ENCODE data around the gene ITM2C.

Gene ITM2C

DNA sequence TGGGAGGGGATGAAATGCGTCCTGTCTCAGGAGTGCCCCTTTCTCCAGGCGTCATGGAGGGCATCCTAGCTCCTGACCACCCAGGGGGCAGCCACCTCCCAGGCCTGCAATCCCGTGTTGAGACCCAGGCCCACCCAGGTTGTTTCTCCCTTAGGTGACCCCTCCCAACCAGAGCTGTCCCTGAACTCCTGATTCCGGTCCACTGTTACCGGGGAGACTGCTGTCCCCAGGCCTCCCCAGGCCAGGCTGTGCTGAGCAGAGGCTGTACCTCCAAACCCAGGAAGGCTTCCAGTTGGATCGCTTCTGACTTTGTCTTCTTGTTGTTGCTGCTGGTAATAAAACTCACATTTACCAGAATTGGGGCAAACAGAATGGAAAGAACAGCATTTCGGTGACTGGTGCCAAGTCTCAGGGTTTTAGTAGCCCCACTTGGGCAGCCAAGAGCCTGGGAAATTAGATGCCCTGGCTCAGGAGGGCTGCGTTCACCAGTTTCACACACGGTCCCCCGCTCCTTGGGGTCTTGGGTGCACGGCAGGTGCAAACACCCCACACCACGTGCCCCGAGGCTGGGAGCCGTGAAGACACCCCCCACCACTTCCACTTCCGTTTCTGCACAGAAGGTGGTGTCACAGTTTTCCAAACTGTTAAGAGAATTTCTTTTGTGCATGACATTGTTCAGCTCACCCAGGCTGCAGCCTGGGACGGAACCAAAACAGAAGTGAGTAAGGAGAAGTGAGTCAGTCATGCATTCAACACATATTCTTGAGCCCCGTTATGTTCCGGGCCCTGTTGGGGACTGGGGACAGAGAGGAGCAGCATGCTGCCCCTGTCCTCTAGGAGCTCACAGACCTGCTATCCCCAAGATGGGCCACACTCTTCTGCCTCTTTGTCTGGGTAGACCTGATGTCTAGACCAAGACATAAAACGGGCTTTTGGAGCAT is 29.4 kb downstream of the ITM2C start:
- no peak for DNase-seq

DNA sequence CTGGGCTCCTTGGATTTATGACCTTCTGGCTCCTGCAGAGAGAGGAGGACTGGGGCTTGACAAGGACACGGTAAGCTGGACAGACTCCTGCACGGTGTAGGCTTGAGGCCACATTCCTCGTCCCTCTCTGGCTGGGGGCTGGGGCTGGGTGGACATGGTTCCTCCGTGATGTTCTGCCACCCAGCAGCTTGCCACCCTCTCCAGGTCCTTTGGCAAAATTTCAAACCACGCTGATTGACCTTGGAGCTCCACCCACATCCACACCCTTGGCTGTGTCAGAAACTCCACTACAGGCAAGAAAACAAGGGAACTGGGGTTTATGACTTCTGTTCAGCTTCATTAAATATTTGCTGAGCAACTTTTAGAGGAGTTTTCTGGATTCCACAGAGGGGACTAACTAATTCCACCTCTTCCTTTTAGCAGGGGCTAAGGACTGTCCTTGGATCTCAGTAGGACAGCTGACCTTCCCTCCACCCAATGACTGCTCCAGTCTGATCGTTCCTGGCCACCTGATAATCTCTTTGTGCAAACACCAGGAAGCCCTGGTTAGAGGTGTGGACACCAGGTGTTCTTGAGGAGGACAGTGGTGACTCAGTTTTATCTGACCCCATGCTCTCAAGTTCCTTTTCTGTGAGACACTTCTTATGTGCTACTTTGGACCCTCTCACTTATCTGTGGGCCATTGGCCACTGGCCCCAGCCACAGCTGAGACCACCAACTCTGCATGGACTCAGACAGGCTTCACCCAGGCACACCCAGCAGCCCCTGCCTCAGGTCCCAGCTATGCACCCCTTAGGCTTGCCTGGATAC is 31.0 kb downstream of the ITM2C start:
- DNase-seq = no peak

DNA sequence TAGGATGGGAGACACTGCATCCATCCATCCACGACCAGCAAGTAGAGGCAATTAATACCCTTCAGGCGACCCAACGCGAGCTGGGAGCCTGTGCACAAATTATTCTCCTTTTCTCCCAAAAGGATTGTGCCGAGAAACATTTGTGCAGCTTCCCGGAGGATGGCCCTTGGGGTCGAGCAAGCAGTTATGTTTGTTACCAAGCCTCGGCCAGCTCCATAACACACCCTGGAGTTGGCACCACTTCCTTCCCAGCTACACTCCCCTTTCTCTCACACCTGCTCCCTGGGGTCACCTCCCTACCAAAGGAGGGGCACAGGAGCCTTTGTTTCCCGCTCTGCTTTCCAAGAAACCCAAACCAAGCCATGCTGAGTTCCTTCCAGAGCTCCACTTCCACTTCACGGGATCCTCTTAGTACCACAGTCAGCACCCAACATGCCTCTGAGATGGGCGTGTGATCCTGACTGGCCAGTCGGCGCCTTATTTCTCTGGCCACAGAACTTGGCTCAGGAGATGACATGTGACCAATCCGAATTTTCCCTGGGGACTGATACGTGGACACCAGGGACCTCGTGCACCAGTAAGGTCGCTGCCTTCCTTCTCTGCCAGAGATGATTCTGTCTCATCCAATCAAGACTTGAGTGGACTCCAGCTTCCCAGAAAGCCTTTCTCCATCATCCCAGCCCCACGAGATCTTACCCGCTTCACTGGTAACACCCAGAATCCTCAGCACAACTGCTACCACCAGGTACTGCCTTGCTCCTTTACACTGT is 31.8 kb downstream of the ITM2C start:
- no peak for DNase-seq

DNA sequence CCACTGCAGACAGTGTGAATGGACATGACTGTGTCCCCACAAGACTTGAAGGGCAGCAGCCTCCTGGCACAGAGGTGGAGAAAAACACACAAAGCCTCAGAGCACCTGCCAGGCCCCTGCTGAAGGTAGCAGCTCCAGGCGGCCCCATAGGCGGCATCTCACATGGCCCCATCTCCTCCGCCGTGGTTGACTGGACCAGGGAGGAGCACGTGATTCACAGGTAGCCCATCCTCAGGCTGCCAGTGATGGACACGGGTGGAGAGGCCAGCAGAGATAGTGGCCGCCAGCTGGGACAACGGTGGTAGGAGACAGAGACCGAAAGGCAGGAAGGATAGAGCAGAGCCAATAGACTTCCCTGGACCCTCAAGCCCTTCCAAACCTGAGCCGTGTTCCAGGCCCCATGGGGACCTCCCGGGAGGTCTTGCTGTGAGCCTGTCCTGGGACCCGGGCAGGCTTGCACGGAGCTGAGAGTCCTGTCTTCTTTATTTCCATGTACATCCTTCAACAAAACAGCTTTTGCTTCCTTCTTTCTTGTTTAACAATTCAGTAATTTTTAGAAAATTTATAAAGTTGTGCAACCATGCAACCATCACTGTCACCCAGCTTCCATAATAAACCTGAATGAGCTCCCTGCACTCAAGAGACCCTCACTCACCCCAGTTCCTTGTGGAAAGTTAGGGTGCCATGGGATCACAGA is 33.4 kb downstream of the ITM2C start:
- DNase-seq = no peak

DNA sequence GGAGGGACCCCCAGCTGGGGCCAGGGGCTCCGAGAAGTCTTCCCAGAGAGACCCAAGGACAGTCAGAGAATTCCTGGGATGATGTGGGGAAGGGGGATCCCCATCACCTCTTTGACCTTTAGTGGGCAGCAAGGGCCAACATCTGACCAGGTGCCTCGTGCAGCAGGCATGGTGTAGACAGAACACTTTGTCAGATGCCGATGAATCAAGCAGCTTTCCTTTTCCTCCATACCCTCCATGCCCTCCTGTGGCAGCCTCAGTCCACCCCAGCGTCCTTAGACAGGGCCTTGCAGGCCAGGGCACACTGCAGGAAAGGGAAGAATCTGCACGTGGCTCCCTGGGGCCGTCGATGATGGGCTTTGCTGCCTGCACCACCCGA is 34.0 kb downstream of the ITM2C start:
- DNase-seq = no peak

DNA sequence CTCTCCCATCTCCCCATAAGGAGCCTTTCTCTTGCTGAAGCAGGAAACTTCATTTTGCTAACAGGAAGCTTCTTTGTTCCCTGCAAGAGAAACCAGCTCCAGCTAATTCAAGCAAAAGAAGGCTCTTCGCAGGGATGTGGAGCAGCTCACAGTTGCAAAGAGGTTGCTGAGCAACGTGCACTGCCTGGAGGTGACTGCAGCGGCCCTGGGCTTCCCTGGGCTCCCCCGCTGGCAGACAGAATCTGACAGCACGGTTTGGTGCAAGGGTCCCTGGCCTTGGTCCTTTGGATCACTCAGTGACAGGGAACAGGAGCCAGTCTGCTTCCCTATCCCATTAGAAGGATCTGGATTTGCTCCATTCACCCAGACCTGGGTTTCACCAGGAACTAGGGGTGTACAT is 34.5 kb downstream of the ITM2C start:
- DNase-seq = no peak

DNA sequence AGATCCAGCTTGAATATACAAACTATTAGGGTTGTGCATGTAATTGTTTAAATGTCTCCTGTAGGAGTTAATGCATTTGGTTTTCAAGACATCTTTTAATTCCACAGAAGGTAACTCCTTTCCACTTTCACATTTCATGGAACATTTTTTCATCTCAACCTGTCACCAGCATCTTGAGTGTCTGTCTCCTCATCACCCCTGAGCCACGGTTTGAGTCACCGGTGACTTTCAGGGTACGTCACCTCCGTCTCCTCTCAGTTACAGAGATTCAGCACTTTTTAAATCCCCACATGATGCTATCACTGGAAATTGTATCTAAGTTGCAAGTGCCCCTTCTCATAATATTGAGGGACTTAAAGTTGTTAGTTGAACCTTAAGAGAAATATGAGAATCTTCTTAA is 35.0 kb downstream of the ITM2C start:
- DNase-seq = no peak

DNA sequence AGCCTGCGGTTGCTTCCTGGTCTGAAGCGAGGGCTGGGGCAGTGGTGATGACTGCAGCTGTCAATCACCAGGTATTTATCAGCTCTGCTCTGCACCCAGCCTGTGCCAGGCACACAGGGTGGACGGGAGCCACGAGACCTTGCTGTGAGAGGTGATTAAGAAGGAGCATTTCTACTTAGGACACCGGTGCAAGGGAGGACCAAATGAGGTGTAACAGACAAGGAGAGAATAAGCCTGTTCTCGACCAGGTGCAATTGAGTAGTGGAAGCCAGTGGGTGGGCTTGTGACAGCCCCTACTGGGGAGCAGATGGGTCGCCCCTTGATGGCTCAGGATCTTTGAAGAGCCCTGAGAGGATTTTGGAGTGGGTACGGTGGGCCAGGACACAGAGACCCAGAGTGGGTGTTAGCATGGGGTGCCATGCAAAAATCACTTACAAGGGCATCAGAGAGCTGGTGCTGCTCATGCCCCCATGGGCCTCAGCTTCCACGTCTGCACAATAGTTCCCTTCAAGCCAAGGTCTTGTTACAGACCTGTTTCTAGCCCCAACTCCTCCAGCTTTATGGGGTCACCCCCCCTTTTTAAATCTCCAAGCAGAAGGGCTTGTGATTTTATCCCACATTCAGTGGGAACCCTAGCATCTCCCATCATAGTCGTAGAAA is 35.7 kb downstream of the ITM2C start:
- no peak for DNase-seq

DNA sequence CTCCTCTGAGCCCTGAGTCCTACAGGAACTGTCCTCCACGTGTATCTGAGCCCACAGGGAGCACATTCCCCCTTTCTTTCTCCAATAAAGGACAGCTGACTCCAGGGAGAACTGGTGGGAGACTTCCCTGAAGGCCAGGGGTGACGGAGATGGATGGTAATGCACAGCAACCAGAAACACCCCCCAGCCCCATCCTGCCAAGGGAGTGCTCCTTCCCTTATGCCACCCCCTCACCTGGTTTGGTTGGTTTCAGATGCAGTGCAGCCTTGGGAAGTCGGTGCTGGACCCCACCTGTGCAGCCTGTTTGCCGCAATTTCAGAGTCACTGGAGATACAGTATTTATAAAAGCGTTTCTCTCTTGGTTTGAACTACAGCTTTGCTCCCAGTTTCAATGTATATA is 36.3 kb downstream of the ITM2C start:
- DNase-seq = no peak

DNA sequence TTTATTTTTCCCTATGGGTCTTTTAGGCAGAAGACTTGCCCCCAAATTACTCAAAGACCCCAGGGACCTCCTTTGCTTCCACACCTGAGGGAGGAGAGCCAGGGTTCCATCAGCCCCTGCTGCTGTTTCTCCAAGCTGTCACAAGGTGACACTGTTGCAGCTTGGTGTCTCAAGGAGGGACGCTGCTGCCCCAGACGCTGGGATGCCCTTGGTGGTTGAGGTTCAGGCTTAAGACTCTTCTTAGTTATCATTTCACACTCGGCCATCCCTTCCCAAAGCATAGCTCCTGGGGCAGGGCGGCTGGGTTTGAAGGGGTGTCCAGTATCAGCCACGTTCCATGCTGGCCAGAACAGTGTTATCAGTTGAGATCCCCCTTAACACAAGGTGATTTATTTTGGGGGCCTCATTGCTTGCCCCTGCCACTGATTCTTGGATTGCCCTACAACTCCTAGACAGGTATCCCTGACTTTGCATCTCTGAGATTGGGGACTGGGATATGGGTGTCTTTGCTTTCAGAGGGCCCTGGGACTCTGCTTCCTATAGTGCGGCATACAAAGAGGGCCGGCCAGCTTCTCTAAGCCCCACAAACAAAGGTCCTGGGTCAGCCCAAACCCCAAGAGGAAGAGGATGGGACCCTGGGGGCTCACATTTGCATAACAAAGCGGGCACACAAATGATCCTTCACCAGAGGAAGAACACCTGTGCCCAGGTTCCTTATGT is 37.6 kb downstream of the ITM2C start:
- peak; percentile 64 for DNase-seq

DNA sequence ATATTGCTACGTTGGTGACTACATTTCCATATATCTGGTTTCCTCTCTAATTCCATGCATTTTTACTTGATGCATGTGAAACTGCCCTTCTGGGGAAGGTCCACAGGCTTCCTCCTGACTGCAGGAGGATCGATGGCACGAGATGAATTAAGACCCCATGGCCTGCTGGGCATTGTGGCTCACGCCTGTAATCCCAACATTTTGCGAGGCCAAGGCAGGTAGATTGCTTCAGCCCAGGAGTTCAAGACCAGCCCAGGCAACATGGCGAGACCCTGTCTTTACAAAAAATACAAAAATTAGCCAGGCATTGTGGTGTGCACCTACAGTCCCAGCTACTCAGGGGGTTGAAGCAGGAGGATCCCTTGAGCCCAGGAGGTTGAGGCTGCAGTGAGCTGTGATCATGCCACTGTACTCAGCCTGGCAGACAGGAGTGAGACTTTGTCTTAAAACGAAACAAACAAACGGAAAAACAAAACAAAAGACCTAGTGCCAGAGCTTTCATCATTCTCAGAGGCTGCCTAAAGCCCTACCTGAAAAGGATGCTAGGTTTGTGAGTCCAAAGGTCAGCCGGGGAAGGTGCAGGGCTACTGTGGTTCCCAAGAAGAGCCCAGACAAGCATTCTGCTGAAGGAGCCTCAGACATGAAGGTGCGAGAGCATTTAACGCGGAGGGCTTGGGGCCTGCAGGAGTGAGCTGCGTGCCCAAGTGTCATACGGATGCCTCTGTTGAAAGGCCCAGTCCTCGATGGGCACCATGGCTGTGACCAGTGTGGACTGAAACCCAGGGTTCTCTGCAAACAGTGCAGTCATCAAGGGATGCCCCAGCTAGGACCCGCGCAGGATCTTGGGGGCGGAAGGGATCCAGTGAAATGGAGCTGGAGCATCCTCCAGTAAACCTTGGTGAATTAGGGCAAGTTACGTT is 38.7 kb downstream of the ITM2C start:
- DNase-seq = no peak

DNA sequence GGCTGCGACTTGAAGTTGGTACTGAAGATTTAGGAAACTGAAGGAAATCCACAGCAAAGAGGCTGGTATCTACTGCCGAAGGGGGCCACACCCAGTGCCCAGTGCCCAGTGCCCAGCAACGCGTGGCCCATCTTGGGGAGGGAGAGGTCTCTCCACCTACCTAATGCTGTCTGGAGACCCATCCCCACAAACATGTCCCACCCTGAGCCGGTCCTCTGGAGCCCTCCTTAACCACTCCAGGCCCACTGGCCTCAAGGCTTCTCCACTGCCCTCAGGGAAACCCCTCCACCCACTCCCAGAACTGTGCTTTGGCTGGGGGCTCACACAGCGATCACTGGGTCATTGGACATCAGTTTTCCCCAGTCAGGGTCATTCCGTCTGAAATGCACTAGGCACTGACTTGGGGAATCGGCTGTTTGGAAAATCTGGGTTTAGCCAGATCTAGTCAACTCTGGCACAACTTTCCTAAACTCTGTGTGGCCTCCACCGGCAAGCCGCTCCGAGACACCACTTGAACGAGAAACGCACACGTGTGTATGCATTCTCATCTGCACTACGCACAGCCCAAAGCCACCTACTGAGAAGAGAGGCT is 40.2 kb downstream of the ITM2C start:
- no peak for DNase-seq

DNA sequence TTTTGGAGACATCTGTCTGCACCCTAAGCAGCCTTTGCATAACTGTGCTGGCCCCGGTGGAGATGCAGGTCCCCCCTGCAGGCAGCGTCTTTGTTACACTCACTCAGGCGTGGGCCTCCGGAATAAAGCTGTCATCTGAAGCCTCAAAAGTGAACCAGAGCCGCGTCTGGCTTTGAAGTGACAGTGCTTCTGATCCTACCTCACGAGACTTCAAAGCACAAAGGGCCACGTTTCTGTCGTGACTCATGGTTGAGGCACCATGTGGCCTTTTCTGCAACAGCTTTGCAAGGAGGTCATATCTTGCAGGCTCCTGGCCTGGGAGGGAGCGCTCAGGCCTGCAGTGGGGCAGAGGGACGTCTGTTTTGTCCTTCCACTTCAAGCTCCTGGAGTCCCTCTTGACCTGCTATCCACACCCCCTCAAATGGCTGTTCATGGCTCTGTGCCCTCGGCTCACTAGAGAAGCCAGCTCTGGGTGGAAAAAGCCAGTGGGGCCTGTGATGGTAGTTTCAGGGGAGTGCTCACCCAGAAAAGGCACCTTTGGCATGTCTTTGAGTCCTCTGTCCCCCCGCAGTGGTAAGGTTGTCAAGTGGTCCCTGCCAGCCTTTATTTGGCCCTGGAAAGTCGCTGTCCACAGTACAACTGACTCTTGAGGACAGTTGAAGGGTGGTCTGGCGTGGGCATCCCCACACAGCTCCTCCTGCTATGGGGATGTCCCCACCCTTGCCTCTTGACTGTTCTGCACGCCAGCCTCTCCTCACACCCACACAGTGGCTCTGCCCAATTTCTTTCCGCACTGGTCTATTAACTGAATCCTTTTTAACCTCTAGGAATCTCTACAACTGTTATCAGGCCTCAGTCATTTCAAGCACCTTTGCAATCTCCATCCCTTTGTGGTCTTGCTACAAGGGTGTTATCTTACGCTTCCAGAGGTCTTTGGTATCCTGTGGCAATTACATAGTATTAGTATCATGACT is 41.0 kb downstream of the ITM2C start:
- DNase-seq = no peak

DNA sequence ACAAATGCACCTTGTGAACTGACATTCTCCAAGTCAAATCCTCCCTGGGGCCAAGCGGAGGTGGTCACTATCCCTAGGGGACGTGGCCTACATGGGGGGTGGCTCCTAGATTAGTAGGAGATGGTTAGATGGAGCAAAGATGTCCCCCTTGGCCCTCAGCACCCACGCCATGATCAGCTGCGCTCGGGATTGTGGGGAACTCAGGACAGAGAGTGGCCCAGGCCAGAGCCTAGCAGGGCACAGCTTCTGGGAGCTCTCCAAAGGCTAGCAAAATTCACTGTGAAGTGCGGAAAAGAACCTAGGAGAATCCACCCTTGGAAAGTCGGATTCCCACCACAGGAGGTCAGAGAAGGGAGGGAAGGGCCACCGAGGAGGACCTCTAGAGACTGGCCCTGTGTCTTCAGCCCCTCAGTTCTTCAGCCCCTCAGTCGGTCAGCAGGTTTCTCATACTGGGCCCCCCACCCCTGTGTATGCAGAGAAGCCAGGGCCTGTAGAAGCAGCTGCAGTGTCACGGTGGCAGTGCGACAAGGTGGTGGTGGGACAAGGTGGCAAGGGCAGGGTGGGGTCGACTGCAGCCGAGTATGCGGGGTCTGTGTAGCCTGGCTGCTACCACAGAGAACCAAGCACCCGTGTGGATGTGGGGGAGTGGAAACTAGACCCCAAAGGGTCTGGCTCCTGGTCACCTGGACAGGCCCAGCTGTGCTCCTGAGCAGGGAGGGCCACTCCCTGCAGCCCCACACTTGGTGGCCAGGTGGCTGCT is 41.9 kb downstream of the ITM2C start:
- no peak for DNase-seq

DNA sequence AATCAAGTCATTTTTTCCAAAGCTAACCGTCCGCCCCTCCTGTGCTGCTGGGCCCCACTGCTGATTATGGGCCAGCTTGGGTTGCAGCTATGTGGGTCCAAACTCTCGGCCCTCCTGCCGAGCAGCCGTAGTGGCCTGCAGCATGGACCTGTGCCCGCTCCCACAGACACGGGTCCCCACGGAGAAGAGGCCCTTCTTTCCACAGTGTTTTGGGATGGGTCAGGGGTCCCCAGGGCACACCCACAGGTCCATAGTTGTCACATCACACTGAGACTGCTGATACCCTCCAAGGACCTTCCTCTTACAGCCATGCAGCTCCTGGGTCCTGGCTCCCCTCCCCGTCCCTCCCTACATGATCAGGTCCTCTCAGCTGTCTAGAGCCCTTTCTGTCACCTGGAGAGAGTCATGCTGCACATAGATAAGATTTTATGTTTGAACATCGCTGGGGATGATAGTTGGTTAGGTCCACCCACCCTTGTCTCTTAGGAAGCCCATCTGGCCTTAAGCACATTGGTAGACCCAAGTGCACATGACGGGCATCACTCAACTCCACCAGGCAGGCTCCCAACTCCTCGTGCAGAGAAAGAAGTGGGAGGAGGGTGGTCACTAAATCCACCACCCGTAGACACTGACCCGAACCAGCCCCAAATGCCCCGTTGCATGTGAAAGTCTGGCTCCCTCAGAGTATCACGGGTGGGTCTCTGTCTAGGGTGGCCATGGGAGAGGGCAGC is 42.8 kb downstream of the ITM2C start:
- DNase-seq = no peak

DNA sequence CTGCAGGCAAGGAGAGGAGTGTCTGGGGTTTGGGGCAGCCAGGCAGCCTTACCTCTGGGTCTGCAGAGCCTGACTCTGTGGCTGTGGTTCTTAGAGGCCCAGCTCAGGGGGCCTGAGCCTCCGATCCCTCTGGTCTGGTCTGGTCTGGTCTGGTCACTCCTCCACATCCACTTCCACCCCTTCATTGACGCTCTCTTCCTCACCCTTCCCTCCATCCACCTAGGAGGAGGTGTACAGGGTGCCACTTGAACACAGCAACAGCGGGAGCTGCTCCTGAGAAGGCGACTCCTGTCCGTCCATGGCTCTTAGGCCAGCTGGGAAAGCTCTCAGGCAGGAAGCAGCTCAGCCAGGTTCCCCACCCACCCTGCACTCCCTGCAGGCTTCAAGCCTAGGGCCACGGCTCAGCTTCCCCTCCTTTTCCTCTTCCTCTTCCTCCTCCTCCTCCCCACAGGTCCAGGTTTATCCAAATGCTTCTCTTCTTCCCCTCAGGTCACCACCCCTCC is 43.4 kb downstream of the ITM2C start:
- DNase-seq = no peak
